ENCODE measurements around the gene AICDA.

GRCh38 chr12:8661016-8661415, 48.4 kb upstream of the AICDA start:
- TF ChIP-seq CBX2 (IDR thresholded peaks at IDR 0.05; ENCODE audit: low read depth, low read length) = no peak
- TF ChIP-seq CBX2 (CRISPR knock-in tag; IDR thresholded peaks at IDR 0.05; ENCODE audit: low read depth) = no peak
- TF ChIP-seq CTCF (CRISPR knock-in tag; IDR thresholded peaks at IDR 0.05) = no peak
- TF ChIP-seq POLR2A (IDR thresholded peaks at IDR 0.05; ENCODE audit: insufficient read depth in 1 of 2, low read depth in 2 of 2, low read length in 2 of 2) = no peak
